Fibroblast of lung (primary cell): ENCODE results near the gene RERE.

Experiments
- EZH2 ChIP-seq: IDR thresholded peaks from 2 replicates; pipeline ENCODE4 v1.5.1; 2012; ENCODE audit warnings: low read length, control low read depth, mild to moderate bottlenecking; ENCODE audit errors: missing control alignments
- TF ChIP-seq, protein P1 (sequence below), 2 donors: IDR thresholded peaks in 1 of 2; conservative IDR thresholded peaks in 1 of 2; 1 replicate in 1 of 2; 2 replicates in 1 of 2; pipeline ENCODE4 v1.5.1; 2011 to 2012; ENCODE audit warnings: low read length in 2 of 2, control low read depth in 1 of 2, inconsistent platforms in 1 of 2, low read depth in 1 of 2, mild to moderate bottlenecking in 1 of 2

DNA sequence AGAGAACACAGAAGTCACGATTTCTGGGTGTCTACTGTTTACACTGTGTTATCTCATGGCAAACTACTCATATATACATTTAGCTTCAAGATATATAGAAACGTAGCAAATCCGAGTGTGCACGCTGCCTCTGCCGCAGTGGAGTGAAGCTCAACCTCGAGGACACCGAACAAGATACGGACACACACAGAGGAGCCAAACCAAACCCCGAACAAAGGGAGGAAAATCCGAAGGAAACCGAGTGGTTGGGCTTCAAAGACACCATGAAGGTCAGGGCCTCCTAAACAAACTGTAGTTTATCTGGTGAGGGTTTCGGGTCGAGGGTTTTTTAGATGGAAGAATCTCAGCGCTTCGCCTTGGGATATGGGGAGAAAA, 465.0 kb downstream of the RERE start:
- TF ChIP-seq, protein P1, sequence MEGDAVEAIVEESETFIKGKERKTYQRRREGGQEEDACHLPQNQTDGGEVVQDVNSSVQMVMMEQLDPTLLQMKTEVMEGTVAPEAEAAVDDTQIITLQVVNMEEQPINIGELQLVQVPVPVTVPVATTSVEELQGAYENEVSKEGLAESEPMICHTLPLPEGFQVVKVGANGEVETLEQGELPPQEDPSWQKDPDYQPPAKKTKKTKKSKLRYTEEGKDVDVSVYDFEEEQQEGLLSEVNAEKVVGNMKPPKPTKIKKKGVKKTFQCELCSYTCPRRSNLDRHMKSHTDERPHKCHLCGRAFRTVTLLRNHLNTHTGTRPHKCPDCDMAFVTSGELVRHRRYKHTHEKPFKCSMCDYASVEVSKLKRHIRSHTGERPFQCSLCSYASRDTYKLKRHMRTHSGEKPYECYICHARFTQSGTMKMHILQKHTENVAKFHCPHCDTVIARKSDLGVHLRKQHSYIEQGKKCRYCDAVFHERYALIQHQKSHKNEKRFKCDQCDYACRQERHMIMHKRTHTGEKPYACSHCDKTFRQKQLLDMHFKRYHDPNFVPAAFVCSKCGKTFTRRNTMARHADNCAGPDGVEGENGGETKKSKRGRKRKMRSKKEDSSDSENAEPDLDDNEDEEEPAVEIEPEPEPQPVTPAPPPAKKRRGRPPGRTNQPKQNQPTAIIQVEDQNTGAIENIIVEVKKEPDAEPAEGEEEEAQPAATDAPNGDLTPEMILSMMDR (conservative IDR thresholded peaks at IDR 0.05 in 1 of 2, IDR thresholded peaks at IDR 0.05 in 1 of 2; ENCODE audit: low read depth in 1 of 2, low read length in 2 of 2), result no peak
- TF ChIP-seq EZH2, result no peak
